GM19467 (cell line): ENCODE results near the gene FBXW4.

ENCODE experiments used
- ATAC-seq: cut with Tn5 transposase; IDR thresholded peaks from one replicate; pipeline ENCODE4 v1.9.1; 2021; ENCODE audit warnings: mild to moderate bottlenecking, moderate library complexity; ENCODE audit not compliant: unreplicated experiment

The FBXW4 gene

GRCh38 chr10:101569323-101569621 is 125.7 kb downstream of the FBXW4 start:
- ATAC-seq: no peak

- ATAC-seq: no peak
These were observed 126.8 kb downstream of the FBXW4 start for GRCh38 chr10:101568054-101568745.

DNA sequence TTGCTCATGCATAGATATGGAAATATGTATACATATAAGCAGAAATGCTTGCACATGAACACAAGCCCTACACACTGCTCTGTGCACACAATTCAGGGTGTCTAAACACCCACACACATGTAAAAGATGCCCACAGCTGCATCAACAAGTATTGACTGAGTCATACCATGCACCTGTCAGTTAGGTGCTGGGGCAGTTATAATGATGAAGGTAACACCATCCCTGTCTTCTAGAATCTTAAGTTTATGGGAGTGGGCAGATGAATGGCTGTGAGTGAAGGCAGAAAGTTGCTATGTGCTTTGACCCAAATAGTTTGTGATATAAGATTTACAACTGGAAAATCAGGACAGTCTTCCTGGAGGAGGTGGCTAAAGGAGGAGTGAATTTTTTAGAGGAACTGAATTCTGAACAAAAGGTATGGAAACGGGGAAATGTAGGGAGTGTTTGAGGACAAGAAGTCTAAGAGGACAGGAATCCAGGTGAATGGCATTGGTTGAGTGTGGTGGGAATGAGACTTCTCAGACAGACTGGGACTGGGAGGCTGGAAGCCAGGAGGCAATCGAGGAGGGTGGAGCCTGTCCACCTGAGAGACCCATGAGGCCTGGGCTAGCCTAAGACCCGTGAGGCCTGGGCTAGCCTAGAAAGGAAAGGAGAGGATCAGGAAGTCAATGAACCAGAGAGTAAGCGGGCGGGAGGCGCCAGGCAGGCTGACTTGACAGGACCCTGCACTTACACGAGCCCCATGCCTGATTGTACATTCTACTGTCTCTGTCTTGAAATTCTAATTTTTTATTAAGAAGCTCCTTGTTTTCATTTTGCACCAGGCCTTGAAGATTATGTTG is 127.6 kb downstream of the FBXW4 start:
- no peak for ATAC-seq

DNA sequence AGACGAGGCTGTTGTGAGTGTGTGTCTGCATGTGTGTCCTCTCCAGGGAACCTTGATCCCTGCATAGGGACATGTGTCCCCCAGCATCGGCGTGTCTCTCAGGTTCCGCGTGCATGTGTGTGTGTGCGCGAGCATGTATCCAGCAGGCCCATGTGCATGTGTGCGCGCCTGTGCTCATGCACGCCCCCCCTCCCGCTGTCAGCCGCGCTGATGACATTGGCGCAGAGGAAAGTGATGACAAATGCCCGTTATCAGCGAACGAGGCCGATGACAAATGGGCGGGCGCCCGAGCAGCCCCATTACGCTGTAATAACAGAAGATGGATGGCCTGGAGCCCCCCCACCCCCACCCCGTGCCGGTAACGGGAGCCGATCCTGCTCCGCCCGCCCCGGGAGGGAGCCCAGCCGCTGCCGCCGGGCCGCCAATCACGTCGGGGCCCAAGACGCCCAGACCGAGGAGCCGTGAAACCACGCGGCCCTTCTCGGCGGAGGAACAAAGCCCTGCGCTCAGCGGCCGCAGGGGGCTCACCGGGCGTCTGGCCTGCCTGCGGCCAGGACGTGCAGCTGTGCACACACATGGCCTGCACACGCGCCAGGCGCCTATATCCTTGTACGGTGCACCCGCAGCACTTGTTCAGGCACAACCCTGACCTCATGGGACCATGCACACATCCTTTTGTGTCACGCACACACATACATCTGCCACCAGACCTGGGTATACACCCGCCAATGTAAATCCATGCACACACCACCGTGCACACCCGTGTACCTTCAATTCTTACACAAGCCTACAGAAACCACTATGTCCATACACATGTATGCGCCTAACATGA is 128.4 kb downstream of the FBXW4 start:
- no peak for ATAC-seq

DNA sequence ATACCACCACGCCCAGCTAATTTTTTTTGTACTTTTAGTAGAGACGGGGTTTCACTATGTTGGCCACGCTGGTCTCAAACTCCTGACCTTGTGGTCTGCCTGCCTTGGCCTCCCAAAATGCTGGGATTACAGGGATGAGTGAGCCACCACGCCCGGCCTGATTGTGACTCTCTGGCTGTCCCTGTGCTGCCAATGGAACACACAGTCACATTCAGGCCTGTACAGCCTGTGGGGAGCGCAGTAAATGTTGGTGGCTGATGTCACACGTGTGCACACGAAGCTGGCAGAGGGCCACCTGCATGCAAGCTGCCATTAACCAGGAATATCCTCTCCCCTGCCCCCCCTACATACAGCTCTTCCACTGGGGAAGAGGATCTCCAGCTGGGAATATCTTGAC is 129.0 kb downstream of the FBXW4 start:
- ATAC-seq: no peak

DNA sequence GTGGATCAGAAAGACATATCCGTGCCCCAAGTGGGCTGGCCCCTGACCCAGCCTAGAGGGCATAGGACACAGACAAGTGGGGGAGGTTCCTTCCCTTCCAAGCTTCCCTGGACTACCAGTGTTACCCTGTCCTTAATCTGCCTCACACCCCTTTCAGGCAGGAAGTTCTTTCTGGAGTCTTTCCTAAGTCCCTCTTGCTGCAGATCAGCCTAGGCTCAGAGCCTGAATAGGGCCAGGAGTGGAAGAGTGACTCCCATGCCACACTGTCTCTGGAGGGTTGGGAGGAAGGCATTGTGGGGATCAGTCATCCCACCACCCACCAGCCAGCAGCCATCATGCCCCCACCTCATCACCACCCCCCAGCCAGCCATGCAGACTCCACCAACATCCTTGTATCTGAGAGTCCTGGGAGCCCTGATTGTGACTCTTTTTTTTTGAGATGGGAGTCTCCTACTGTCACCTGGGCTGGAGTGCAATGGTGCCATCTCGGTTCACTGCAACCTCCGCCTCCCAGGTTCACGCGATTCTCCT is 129.5 kb downstream of the FBXW4 start:
- no peak for ATAC-seq

DNA sequence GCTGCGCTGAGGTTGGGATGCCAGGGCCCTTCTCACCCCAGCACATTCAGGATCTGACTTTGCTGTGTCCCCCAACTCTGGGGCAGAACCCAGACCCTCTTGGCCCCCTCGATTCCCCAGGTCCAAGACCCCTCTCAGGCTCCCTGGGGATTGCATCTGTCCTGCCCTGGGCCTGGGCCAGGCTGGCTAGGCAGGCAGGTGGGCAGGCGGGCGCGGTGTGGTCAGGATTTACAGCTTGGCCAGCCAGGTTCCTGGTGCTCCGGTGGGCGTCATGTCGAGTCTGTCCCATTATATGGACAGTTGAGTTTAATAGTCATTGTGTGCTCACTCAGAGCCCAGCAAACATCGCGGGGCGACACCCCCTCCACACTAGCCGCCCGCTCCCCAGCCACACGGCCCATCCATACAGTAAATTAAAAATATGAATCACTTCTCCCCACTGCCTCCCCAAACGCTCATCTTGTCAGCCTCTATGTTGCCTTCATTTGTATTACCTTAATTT is 130.4 kb downstream of the FBXW4 start:
- ATAC-seq: no peak

- no peak for ATAC-seq
These were observed 131.4 kb downstream of the FBXW4 start for GRCh38 chr10:101563497-101564040.

- no peak for ATAC-seq
These were observed 132.0 kb downstream of the FBXW4 start for GRCh38 chr10:101563007-101563406.

GRCh38 chr10:101562231-101562630 is 132.7 kb downstream of the FBXW4 start:
- ATAC-seq: no peak

DNA sequence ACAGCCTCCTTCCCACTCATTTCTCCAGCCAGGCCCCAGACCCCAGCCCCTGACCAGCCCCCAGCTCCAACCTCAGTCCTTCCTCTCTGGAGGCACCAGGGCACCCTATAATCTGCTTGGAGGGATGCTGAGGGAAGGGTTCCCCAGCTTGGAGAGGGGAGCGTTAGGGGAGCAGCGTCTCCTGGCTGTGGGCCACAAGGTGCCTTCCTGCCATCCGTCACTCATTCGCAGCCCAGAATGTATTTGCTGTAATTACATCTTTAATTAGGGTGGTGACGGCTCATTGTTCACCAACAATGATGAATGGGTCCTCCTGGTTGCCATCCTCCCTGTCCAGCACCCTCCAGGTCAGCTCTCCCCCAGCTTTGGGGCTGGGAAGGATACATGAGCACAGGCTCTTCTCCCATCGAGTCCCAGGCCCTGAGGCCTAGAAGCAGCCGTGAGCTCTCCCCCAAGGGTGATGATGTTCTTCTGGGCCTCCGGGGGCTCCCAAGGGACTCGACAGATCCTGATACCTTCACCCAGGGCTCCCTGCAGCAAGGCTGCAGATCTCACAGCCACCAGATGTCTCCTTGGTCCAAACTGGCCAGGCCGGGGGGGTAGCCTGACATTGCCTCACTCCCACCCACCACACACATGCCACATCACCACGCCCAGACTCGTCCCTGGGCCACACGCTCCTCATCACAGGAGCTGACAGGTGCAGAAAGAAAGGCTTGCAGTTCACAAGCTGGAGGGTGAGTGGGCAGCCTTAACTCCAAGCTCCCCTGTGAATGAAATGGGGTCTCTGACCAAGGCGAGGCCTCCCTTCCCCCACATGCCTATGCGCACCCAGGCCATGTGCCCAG is 133.7 kb downstream of the FBXW4 start:
- ATAC-seq: no peak
